Measurements from ENCODE around the gene LUZP1.
"Not testable (repeated sequence)": the region's sequence is repeated elsewhere in the genome, so short reads cannot be mapped to it uniquely, and the experiment has no call there.

Gene LUZP1

DNA sequence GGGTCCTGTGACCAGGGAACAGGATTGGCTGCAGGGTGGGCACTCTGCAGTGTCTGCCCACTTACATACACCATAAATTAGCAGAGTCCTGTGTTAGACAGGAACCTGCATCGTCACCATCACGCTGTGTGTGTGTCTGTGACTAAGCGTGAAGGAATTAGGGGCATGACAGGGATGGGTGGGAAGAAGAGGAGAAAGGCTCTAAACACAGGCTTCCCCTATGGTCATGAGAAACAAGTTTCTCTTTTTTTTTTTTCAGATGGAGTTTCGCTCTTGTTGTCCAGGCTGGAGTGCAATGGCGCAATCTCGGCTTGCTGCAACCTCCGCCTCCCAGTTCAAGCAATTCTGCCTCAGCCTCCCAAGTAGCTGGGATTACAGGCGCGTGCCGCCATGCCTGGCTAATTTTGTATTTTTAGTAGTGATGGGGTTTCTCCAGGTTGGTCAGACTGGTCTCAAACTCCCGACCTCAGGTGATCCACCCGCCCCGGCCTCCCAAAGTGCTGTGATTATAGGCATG, 20.3 kb upstream of the LUZP1 start:
- not testable (repeated sequence) for DNase-seq (ENCODE audit: low read depth in 2 of 2)

DNA sequence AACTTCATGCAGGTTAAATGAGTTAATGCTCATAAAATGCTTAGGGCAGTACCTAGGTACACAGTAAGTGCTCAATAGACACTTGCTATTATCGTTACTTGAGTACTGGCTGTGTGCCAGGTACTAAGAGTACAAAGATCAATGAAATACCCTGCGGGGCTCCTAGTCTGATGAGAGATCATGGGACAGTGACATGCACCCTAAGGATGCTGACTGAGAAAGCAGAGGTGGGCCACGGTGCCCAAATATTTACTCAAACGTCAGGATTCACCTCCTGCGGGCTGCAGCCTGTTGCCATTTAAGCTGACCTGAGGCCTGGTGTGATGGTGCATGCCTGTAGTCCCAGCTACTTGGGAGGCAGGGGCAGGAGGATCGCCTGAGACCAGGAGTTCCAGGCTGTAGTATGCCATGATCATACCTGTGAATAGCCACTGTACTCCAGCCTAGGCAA, 19.8 kb upstream of the LUZP1 start:
- no peak for DNase-seq (ENCODE audit: low read depth in 2 of 2)

DNA sequence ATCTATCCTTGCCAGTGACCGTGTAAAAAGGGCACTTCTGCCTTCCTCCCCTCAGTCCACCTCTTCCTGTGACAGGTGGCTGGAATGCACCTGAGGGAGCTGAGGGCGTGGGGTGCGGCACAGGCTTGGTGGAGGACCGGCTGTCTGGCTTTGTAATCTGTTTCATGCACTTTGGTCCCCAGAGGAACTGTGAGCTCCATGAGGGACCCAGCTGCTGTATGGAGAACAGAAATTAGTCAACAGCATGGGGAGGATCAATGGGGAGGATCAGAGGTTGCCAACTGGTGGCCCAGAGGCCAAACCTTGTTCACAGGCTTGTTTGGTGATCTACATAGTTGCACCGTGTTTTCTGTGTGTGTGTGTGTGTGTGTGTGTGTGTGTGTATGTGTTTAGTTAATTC, 19.0 kb upstream of the LUZP1 start:
- DNase-seq (ENCODE audit: low read depth in 2 of 2), result no peak

DNA sequence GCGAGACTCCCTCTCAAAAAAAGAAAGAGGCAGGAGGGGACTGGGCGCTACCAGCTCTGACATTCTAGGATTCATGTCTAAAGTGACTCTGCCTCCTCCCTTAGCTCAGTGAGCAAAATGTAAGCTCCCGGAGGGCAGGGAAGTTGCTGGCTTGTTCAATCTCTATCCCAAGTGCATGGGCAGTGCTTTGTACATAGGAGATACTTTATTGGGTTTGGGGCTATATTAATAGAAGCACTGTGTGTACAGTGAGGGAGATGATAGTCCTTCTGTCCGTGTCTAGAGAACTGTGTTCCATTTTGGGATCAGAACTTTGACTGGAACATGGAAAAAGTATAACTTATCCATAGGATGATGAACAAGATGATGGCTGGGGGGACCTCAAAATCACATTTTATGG, 16.7 kb upstream of the LUZP1 start:
- no peak for DNase-seq (ENCODE audit: low read depth in 2 of 2)

DNA sequence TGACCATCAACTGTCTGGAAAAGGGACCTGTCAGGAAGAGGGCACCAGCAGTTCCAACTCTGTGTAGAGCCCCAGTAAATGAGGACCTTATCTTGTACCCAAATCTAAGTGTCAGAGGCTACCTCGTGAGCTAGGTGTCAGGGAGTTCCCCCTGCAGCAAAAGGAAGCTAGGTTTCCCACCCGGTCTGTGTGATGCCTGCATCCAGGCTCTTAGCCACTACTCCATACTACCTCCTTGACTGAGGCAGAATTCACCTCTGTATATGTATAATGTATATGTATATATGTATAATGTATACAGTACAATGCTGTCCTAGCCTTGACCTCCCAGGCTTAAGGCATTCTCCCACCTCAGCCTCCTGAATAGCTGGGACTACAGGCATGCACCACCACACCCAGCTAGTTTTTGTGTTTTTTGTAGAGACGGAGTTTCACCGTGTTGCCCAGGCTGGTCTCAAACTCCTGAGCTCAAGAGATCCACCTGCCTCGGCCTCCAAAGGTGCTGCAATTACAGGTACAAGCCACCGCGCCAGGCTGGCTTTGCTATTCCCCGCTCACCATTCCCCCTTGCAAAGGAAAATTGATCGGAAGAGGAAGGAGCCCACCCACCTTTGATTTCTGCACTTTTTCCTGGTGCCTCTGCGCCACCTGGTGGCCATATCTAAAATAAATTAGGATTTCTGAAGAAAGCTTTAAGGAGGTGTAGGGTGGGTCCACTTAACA, 15.7 kb upstream of the LUZP1 start:
- DNase-seq (ENCODE audit: low read depth in 2 of 2), result no peak

- no peak for DNase-seq (ENCODE audit: low read depth in 2 of 2)
Measured at GRCh38 chr1:23179862-23180261, 11.2 kb upstream of the LUZP1 start.

DNA sequence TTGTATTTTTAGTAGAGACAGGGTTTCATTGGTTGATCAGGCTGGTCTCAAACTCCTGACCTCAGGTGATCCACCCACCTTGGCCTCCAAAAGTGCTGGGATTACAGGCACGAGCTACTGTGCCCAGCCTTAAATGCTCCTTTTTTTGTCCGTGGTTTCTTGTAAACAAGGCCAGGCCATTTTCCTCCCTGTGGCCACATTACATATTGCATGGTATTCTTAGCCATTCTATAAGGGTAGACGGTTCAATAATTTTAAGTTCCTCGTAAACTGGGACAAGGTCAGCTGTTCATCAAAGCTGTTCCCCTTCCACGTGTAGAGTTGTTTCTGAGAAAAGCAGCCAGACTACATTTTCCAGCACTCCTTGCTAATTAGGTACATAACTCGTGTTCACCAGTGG, 10.3 kb upstream of the LUZP1 start:
- DNase-seq (ENCODE audit: low read depth in 2 of 2), result no peak

GRCh38 chr1:23178414-23178813, 9.8 kb upstream of the LUZP1 start:
- no peak for DNase-seq (ENCODE audit: low read depth in 2 of 2)

GRCh38 chr1:23177438-23178380, 9.1 kb upstream of the LUZP1 start:
- peak in 1 of 2 donors; percentile 33 for DNase-seq (ENCODE audit: low read depth in 2 of 2)

DNA sequence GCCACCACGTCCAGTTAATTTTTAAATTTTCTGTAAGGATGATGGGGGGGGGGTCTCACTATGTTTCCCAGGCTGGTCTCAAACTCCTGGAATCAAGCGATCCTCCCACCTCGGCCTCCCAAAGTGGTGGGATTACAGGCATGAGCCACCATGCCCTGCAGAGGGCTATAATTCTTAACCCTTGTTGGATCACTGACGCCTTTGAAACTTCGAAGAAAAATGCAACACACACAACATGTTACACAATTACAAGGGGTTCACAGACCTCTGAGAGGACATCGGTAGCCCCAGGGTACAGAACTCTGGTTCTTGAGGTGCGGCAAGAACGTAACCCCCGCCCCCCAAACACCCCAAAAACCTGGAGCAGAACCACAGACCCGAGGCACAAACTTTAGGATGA, 8.4 kb upstream of the LUZP1 start:
- no peak for DNase-seq (ENCODE audit: low read depth in 2 of 2)

- no peak for DNase-seq (ENCODE audit: low read depth in 2 of 2)
Measured at GRCh38 chr1:23174426-23175110, 5.9 kb upstream of the LUZP1 start.

- no peak for DNase-seq (ENCODE audit: low read depth in 2 of 2)
Measured at GRCh38 chr1:23171181-23171755, 2.6 kb upstream of the LUZP1 start.

DNA sequence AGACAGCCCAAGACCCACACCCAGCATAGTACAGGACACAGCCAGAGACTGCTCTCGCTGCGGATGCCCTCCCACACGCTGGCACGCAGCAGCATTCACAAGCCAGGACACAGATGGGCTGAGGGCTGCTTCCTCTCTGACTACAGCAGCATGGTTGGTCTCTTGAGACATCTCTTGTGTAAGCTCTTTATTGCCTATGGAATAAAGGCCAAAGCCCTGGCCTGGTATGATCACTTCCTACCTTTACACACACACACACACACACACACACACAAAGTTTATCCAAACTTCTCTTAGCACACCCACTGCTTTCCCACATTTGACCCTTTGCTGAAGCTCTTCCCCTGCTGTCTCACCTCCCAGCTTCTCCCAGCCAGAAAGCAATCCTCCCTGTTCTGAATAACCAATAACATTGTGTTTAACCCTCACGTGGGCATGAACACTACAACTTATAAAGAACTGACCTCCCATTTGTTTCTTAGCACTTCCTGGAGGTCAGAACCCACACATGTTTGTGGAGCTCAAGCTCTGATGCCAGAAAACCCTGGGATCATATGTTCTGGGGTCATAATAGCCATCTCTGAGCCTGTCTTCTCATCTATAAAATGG, 1.2 kb upstream of the LUZP1 start:
- no peak for DNase-seq (ENCODE audit: low read depth in 2 of 2)

- no peak for DNase-seq (ENCODE audit: low read depth in 2 of 2)
Measured at GRCh38 chr1:23169195-23169575, 529 bp upstream of the LUZP1 start.

- DNase-seq (ENCODE audit: low read depth in 2 of 2), result peak in 1 of 2 donors; percentile 12
Measured at GRCh38 chr1:23168079-23168444, 594 bp downstream of the LUZP1 start.

- DNase-seq (ENCODE audit: low read depth in 2 of 2), result peak in 1 of 2 donors; percentile 25
Measured at GRCh38 chr1:23167353-23168078, 1.1 kb downstream of the LUZP1 start.

DNA sequence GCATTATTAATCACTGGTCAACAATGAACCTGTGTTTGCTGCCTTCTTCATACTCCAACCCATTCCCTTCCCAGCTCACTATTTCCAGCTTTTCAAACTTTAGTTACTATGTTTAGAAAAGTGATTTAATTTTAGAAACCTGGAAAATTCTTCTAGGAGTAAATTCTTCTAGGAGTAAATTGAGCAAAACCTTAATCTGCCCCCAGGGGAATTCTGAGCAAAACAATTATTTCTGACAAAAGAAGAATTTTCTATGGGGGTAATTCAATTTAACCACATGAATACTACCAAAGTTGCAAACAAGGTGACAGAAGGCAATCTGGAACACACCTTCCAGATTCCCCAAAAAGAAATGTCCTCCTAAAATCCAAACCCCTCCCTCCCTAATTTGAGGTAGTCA, 1.8 kb downstream of the LUZP1 start:
- DNase-seq (ENCODE audit: low read depth in 2 of 2), result no peak

- no peak for DNase-seq (ENCODE audit: low read depth in 2 of 2)
Measured at GRCh38 chr1:23163395-23163794, 5.3 kb downstream of the LUZP1 start.

- DNase-seq (ENCODE audit: low read depth in 2 of 2), result no peak
Measured at GRCh38 chr1:23159963-23160877, 8.4 kb downstream of the LUZP1 start.

DNA sequence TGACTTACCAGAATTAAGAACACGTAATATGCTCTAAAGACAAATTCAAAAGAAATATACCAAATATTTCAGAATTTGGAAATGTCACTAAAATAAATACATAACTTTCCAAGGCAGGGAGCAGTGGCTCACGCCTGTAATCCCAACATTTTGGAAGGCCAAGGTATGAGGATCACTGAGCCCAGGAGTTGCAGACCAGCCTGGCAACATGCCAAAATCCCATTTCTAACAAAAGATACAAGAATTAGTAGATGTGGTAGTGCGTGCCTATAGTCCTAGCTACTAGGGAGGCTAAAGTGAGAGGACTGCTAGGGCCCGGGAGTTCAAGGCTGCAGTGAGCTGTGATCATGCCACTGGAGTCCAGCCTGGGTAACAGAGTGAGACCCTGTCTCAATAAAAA, 11.7 kb downstream of the LUZP1 start:
- no peak for DNase-seq (ENCODE audit: low read depth in 2 of 2)

Data from stimulated activated CD8-positive, alpha-beta memory T cell treated with anti-CD3 and anti-CD28 coated beads, Interleukin-7, amount 100 ng/mL, for 4 hours (primary cell).